ENCODE results near the gene BCAS3. TPM values are rescaled to one million over a fixed set of nuclear protein-coding genes. Genes with fewer than 3 reads are reported as not detected.

BCAS3 gene
- polyA plus RNA-seq, 1 donor from 2014 or later, result 21.6 TPM

DNA sequence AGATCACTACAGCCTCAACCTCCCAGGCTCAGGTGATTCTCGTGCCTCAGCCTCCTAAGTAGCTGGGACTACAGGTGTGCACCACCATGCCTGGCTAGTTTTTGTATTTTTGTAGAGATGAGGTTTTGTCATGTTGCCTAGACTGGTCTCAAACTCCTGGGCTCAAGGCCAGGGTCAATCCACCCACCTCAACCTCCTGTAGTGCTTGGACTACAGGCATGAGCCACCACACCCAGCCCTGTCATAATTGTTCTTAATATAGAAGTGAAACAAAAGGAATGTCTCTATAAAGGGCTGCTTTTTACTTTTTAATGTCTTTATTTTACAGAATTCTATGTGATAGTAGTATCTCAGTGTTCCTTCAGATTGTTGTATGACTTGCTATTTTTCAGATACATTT is 376.8 kb downstream of the BCAS3 start:
- H3K9ac ChIP-seq (ENCODE audit: low read length), result no peak overlapping the region
- no peak overlapping the region for H3K27ac ChIP-seq (ENCODE audit: low read length)
- H3K4me3 ChIP-seq (ENCODE audit: low read length), result no peak overlapping the region
- no peak overlapping the region for H2AFZ ChIP-seq (ENCODE audit: low read depth, low read length)
- no peaks in the 10 kb centered on the region for H3K79me2 ChIP-seq (replicated peaks; ENCODE audit: insufficient read depth, low read length)
- no peak overlapping the region for H3K4me2 ChIP-seq (ENCODE audit: low read length)
- H3F3A ChIP-seq (ENCODE audit: insufficient read depth, low read length, poor library complexity, severe bottlenecking), result no peaks in the 10 kb centered on the region
- no peaks in the 10 kb centered on the region for H3K9me3 ChIP-seq (ENCODE audit: low read length)
- H3K9me2 ChIP-seq (ENCODE audit: insufficient read depth, low read length), result no peaks in the 10 kb centered on the region
- no peaks in the 10 kb centered on the region for H4K20me1 ChIP-seq (ENCODE audit: insufficient read depth)
- TF ChIP-seq EP300 (conservative IDR thresholded peaks at IDR 0.05; ENCODE audit: poor library complexity, severe bottlenecking), result no peak
- no peak for TF ChIP-seq SMC3 (conservative IDR thresholded peaks at IDR 0.05; ENCODE audit: poor library complexity)
- no peak for TF ChIP-seq EZH2 (IDR thresholded peaks at IDR 0.05; ENCODE audit: borderline replicate concordance, insufficient read depth, low read length, poor library complexity, severe bottlenecking)
- TF ChIP-seq, protein P1, sequence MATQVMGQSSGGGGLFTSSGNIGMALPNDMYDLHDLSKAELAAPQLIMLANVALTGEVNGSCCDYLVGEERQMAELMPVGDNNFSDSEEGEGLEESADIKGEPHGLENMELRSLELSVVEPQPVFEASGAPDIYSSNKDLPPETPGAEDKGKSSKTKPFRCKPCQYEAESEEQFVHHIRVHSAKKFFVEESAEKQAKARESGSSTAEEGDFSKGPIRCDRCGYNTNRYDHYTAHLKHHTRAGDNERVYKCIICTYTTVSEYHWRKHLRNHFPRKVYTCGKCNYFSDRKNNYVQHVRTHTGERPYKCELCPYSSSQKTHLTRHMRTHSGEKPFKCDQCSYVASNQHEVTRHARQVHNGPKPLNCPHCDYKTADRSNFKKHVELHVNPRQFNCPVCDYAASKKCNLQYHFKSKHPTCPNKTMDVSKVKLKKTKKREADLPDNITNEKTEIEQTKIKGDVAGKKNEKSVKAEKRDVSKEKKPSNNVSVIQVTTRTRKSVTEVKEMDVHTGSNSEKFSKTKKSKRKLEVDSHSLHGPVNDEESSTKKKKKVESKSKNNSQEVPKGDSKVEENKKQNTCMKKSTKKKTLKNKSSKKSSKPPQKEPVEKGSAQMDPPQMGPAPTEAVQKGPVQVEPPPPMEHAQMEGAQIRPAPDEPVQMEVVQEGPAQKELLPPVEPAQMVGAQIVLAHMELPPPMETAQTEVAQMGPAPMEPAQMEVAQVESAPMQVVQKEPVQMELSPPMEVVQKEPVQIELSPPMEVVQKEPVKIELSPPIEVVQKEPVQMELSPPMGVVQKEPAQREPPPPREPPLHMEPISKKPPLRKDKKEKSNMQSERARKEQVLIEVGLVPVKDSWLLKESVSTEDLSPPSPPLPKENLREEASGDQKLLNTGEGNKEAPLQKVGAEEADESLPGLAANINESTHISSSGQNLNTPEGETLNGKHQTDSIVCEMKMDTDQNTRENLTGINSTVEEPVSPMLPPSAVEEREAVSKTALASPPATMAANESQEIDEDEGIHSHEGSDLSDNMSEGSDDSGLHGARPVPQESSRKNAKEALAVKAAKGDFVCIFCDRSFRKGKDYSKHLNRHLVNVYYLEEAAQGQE (IDR thresholded peaks at IDR 0.05; ENCODE audit: borderline replicate concordance), result no peak
- no peak for TF ChIP-seq POLR2AphosphoS5 (IDR thresholded peaks at IDR 0.05)
- no peak for TF ChIP-seq MXI1 (conservative IDR thresholded peaks at IDR 0.05; ENCODE audit: poor library complexity, severe bottlenecking)
- no peak for TF ChIP-seq RAD21 (conservative IDR thresholded peaks at IDR 0.05)
- TF ChIP-seq TAF1 (IDR thresholded peaks at IDR 0.05; ENCODE audit: low read depth), result no peak
- TF ChIP-seq, protein P2, sequence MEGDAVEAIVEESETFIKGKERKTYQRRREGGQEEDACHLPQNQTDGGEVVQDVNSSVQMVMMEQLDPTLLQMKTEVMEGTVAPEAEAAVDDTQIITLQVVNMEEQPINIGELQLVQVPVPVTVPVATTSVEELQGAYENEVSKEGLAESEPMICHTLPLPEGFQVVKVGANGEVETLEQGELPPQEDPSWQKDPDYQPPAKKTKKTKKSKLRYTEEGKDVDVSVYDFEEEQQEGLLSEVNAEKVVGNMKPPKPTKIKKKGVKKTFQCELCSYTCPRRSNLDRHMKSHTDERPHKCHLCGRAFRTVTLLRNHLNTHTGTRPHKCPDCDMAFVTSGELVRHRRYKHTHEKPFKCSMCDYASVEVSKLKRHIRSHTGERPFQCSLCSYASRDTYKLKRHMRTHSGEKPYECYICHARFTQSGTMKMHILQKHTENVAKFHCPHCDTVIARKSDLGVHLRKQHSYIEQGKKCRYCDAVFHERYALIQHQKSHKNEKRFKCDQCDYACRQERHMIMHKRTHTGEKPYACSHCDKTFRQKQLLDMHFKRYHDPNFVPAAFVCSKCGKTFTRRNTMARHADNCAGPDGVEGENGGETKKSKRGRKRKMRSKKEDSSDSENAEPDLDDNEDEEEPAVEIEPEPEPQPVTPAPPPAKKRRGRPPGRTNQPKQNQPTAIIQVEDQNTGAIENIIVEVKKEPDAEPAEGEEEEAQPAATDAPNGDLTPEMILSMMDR (IDR thresholded peaks at IDR 0.05; ENCODE audit: poor library complexity, severe bottlenecking), result no peak
- no peaks in the 10 kb centered on the region for H3K36me3 ChIP-seq (ENCODE audit: insufficient read depth, low read length)
- no peaks in the 10 kb centered on the region for H3K27me3 ChIP-seq (ENCODE audit: insufficient read depth, low read depth, low read length)

DNA sequence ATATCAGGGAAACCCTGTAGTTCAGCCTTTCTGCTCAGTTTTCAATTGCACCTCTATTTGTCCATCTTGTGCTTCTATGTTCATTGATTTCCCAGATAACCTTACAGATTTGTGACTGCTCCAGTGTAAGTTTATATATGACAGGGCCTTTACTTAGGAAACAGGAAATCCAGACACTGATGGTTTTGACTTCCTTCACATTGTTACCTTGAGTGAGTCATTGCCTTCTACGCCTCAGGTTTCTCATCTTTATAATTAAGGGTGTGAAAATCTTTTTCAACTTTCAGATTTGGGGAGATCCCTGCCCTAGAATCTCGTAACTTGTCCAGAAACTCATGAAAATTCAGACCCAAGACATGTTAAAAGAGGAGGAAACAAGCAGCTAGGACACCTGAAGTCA is 379.6 kb downstream of the BCAS3 start:
- Histone ChIP-seq H3F3A (ENCODE audit: insufficient read depth, low read length, poor library complexity, severe bottlenecking) (no peaks in the 10 kb centered on the region), H3K4me3 (ENCODE audit: low read length) (no peak overlapping the region), H3K79me2 (replicated peaks; ENCODE audit: insufficient read depth, low read length) (no peaks in the 10 kb centered on the region), H2AFZ (ENCODE audit: low read depth, low read length) (no peak overlapping the region), H3K27me3 (ENCODE audit: insufficient read depth, low read depth, low read length) (no peaks in the 10 kb centered on the region), H3K36me3 (ENCODE audit: insufficient read depth, low read length) (no peaks in the 10 kb centered on the region), H3K9me3 (ENCODE audit: low read length) (no peaks in the 10 kb centered on the region), H3K4me2 (ENCODE audit: low read length) (no peak overlapping the region), H3K9me2 (ENCODE audit: insufficient read depth, low read length) (no peaks in the 10 kb centered on the region), H3K9ac (ENCODE audit: low read length) (no peak overlapping the region), H4K20me1 (ENCODE audit: insufficient read depth) (no peaks in the 10 kb centered on the region), H3K27ac (ENCODE audit: low read length) (no peak overlapping the region)
- TF ChIP-seq POLR2AphosphoS5 (IDR thresholded peaks at IDR 0.05) (no peak), RAD21 (conservative IDR thresholded peaks at IDR 0.05) (no peak), TAF1 (IDR thresholded peaks at IDR 0.05; ENCODE audit: low read depth) (no peak), EZH2 (IDR thresholded peaks at IDR 0.05; ENCODE audit: borderline replicate concordance, insufficient read depth, low read length, poor library complexity, severe bottlenecking) (no peak), MXI1 (conservative IDR thresholded peaks at IDR 0.05; ENCODE audit: poor library complexity, severe bottlenecking) (no peak), SMC3 (conservative IDR thresholded peaks at IDR 0.05; ENCODE audit: poor library complexity) (no peak), EP300 (conservative IDR thresholded peaks at IDR 0.05; ENCODE audit: poor library complexity, severe bottlenecking) (no peak)
- TF ChIP-seq, protein P1 (IDR thresholded peaks at IDR 0.05; ENCODE audit: borderline replicate concordance), result no peak
- TF ChIP-seq, protein P2 (IDR thresholded peaks at IDR 0.05; ENCODE audit: poor library complexity, severe bottlenecking), result no peak
